WI38 (cell line): ENCODE data around the gene DIPK1B.

Source experiments
- H3K4me3 ChIP-seq: 2 replicates; pipeline ENCODE4 v1.5.1; 2011; ENCODE audit warnings: low read depth, mild to moderate bottlenecking, control low read depth, low read length
- TF ChIP-seq, protein P1 (sequence below): IDR thresholded peaks from 2 replicates; pipeline ENCODE4 v1.5.1; 2012; ENCODE audit warnings: low read depth, mild to moderate bottlenecking, control low read depth, low read length

Gene DIPK1B

DNA sequence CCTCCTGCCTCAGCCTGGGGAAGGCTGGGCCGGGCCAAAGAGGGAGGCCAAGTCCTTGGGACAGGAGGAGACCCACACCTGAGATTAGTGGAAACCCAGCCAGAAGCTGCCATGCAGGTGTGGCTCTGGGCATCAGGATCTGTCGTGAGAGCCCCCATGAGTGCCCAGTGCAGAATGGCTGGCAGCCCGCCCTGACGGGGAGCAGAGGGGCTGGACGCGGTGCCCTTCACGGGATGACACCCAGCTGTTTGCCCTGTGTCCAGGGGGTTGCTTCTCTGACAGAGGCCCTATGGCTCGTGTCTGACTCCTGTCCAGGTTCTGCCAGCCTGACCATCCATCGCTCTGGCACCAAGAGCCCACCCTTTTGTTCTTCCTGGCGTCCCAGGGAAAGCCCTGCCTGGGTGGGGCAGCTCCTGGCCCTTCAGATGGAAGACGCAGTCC lies 8.5 kb downstream of the DIPK1B start:
- TF ChIP-seq, protein P1, sequence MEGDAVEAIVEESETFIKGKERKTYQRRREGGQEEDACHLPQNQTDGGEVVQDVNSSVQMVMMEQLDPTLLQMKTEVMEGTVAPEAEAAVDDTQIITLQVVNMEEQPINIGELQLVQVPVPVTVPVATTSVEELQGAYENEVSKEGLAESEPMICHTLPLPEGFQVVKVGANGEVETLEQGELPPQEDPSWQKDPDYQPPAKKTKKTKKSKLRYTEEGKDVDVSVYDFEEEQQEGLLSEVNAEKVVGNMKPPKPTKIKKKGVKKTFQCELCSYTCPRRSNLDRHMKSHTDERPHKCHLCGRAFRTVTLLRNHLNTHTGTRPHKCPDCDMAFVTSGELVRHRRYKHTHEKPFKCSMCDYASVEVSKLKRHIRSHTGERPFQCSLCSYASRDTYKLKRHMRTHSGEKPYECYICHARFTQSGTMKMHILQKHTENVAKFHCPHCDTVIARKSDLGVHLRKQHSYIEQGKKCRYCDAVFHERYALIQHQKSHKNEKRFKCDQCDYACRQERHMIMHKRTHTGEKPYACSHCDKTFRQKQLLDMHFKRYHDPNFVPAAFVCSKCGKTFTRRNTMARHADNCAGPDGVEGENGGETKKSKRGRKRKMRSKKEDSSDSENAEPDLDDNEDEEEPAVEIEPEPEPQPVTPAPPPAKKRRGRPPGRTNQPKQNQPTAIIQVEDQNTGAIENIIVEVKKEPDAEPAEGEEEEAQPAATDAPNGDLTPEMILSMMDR, result no peak

DNA sequence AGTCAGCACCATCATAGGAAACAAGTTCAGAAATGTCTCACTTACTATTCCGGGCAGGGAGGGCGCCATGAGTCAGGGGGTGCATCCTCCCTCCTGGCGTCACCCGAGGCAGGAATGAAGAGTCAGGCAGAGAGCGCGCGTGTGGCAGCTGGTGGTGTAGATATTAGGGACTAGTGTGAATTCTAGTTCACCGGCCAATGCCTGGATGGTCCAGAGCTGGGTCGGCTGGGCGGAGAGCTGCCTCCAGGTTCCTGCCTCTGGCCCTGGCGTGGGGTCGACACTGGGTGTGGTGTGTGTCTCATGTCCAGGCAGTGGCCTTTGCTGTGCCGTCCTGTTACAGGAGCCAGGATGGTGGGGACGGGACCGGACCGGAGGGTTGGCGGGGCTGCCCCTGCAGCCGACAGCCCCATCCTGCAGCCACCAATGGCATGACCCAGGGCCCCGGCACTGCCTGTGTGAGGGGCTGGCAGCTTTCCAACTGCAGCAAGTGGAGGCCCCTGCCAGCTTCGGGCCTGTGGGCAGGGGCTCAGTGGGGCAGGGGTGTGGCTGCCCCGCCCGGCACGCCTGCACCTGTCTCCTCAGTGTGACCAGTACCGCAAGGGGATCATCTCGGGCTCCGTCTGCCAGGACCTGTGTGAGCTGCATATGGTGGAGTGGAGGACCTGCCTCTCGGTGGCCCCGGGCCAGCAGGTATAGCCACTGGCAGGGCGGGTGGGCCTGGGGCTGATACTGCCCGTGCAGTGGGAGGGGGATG lies 9.1 kb downstream of the DIPK1B start:
- no peak overlapping the region for H3K4me3 ChIP-seq

More for the DNA sequence above, 8.5 kb downstream of the DIPK1B start:
- H3K4me3 ChIP-seq, result no peak overlapping the region

DNA sequence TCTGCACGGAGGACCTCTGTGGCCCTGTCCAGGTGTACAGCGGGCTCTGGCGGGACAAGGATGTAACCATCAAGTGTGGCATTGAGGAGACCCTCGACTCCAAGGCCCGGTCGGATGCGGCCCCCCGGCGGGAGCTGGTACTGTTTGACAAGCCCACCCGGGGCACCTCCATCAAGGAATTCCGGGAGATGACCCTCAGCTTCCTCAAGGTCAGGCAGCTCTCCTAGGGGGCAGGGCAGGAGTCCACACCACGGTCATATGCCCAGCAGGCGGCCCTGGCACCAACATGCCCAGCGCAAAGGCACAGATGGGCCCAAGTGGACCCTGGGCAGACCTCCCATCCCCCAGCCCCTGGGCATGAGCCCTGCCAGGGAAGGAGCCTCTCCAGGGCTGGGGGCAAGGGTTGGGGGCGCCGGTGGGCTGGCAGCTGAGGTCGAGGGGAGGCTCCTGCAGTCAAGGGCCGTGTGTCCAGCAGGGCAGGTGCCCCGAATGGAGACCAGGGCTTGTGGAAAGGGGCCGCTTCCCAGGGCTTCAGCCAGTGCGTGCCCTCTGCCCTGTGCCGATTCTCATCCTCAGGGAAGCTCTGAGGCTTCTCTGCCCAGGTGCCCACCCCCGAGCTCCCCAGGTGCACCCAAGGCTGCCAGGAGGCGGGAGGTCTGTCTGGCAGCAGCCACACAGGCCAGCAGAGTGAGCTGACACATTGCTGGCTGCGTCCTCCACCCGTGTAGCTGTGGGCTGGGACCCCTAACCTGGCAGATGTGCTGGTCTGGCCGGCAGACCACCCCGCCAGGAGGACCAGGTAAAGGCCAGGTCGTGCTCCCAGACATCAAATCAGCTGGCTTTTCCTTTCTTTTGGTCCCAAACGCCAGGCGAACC lies 10.0 kb downstream of the DIPK1B start:
- TF ChIP-seq, protein P1, result no peak
- no peak overlapping the region for H3K4me3 ChIP-seq

More for the DNA sequence above, 9.1 kb downstream of the DIPK1B start:
- TF ChIP-seq, protein P1, result no peak

DNA sequence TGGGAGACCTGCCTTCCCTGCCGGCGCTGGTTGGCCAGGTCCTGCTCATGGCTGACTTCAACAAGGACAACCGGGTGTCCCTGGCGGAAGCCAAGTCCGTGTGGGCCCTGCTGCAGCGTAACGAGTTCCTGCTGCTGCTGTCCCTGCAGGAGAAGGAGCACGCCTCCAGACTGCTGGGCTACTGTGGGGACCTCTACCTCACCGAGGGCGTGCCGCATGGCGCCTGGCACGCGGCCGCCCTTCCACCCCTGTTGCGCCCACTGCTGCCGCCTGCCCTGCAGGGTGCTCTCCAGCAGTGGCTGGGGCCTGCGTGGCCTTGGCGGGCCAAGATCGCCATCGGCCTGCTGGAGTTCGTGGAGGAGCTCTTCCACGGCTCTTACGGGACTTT lies 10.6 kb downstream of the DIPK1B start:
- TF ChIP-seq, protein P1, result no peak

DNA sequence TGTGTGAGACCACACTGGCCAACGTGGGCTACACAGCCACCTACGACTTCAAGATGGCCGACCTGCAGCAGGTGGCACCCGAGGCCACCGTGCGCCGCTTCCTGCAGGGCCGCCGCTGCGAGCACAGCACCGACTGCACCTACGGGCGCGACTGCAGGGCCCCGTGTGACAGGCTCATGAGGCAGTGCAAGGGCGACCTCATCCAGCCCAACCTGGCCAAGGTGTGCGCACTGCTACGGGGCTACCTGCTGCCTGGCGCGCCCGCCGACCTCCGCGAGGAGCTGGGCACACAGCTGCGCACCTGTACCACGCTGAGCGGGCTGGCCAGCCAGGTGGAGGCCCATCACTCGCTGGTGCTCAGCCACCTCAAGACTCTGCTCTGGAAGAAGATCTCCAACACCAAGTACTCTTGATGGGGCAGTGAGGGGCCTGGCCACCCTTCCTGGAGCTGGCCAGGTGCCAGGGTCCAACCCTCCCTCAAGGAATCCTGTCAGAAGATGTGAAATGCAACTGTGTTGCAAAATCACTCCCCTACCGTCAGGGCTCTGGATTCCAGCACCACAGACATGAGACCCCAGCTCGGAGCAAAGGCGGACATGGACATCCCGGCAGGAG lies 11.1 kb downstream of the DIPK1B start:
- TF ChIP-seq, protein P1, result no peak
- no peak overlapping the region for H3K4me3 ChIP-seq

More for the DNA sequence above, 10.6 kb downstream of the DIPK1B start:
- H3K4me3 ChIP-seq, result no peak overlapping the region

DNA sequence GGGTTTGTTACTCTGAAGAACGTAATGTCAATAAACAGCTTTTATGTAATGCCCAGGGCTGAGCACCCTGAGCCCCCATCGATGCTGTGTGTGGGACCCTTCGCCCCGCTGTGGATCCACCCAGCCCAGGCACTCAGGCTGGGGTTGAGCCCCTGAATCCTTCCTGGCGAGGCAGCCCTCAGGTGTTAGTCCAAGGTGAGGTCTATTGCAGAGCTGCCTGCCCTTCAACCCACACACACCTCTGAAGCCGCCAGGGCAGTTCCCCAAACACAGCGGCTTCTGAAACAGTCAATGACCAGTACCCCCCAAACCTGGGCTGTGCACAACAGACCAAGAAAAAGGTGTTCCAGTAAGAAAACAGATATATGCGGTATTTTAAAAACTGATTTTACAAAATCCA lies 11.6 kb downstream of the DIPK1B start:
- TF ChIP-seq, protein P1, result no peak
- H3K4me3 ChIP-seq, result no peak overlapping the region
